ENCODE results near the gene MXI1.

GRCh38 chr10:110300486-110300986, 93.1 kb downstream of the MXI1 start:
- TF ChIP-seq, protein P1, sequence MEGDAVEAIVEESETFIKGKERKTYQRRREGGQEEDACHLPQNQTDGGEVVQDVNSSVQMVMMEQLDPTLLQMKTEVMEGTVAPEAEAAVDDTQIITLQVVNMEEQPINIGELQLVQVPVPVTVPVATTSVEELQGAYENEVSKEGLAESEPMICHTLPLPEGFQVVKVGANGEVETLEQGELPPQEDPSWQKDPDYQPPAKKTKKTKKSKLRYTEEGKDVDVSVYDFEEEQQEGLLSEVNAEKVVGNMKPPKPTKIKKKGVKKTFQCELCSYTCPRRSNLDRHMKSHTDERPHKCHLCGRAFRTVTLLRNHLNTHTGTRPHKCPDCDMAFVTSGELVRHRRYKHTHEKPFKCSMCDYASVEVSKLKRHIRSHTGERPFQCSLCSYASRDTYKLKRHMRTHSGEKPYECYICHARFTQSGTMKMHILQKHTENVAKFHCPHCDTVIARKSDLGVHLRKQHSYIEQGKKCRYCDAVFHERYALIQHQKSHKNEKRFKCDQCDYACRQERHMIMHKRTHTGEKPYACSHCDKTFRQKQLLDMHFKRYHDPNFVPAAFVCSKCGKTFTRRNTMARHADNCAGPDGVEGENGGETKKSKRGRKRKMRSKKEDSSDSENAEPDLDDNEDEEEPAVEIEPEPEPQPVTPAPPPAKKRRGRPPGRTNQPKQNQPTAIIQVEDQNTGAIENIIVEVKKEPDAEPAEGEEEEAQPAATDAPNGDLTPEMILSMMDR (IDR thresholded peaks at IDR 0.05): no peak
- TF ChIP-seq POLR2A (IDR thresholded peaks at IDR 0.05): no peak
